GM18502 (cell line): ENCODE results near the gene TLR9.

ENCODE experiments used
- ATAC-seq: cut with Tn5 transposase; IDR thresholded peaks from one replicate; pipeline ENCODE4 v1.9.1; 2021; ENCODE audit warnings: mild to moderate bottlenecking; ENCODE audit not compliant: unreplicated experiment, poor library complexity

The TLR9 gene

GRCh38 chr3:52220380-52221026 lies 4.9 kb downstream of the TLR9 start:
- no peak for ATAC-seq

GRCh38 chr3:52218937-52219650 lies 6.4 kb downstream of the TLR9 start:
- no peak for ATAC-seq

GRCh38 chr3:52218454-52218853 lies 7.0 kb downstream of the TLR9 start:
- no peak for ATAC-seq

GRCh38 chr3:52218026-52218425 lies 7.4 kb downstream of the TLR9 start:
- ATAC-seq = no peak

- no peak for ATAC-seq
Measured at GRCh38 chr3:52217409-52217805, 8.0 kb downstream of the TLR9 start.

GRCh38 chr3:52216585-52217408 lies 8.6 kb downstream of the TLR9 start:
- no peak for ATAC-seq

- no peak for ATAC-seq
Measured at GRCh38 chr3:52215351-52215750, 10.1 kb downstream of the TLR9 start.

GRCh38 chr3:52213901-52214300 lies 11.5 kb downstream of the TLR9 start:
- ATAC-seq = no peak

- no peak for ATAC-seq
Measured at GRCh38 chr3:52213005-52213404, 12.4 kb downstream of the TLR9 start.

GRCh38 chr3:52211268-52211891 lies 14.1 kb downstream of the TLR9 start:
- ATAC-seq = no peak

GRCh38 chr3:52210550-52211046 lies 14.8 kb downstream of the TLR9 start:
- no peak for ATAC-seq

GRCh38 chr3:52210037-52210436 lies 15.4 kb downstream of the TLR9 start:
- ATAC-seq = no peak

GRCh38 chr3:52208556-52208955 lies 16.9 kb downstream of the TLR9 start:
- no peak for ATAC-seq

GRCh38 chr3:52205727-52206372 lies 19.6 kb downstream of the TLR9 start:
- no peak for ATAC-seq

- ATAC-seq = no peak
Measured at GRCh38 chr3:52204337-52205073, 20.9 kb downstream of the TLR9 start.

- no peak for ATAC-seq
Measured at GRCh38 chr3:52203701-52204100, 21.7 kb downstream of the TLR9 start.

GRCh38 chr3:52202384-52203077 lies 22.9 kb downstream of the TLR9 start:
- no peak for ATAC-seq

- ATAC-seq = no peak
Measured at GRCh38 chr3:52200981-52201679, 24.3 kb downstream of the TLR9 start.
